GM12878 (cell line): ENCODE results near the gene SIX5. TPM values are rescaled to one million over a fixed set of nuclear protein-coding genes. Genes with fewer than 3 reads are reported as not detected.
A peak's percentile ranks its signal among the peaks of the same experiment; 100 is the strongest.

Source experiments
- ASH2L ChIP-seq: fragments of 300-600, 200-600 bp; sonication (generic); IDR thresholded peaks from 2 replicates; pipeline ENCODE4 v1.6.1; 2017; ENCODE audit warnings: low read depth, mild to moderate bottlenecking, borderline replicate concordance
- BCL11A ChIP-seq: IDR thresholded peaks from 2 replicates; pipeline ENCODE4 v1.6.1; 2011; ENCODE audit warnings: low read depth, low read length
- BHLHE40 ChIP-seq, 2 experiments: fragments of 450-650 bp in 1 of 2; IDR thresholded peaks; 2 replicates each; pipeline ENCODE4 v1.6.1; 2011 to 2017; ENCODE audit warnings: low read depth in 2 of 2, borderline replicate concordance in 1 of 2, improper control_type of control experiment in 1 of 2, low read length in 1 of 2, mild to moderate bottlenecking in 1 of 2
- CBFB ChIP-seq: IDR thresholded peaks from 2 replicates; pipeline ENCODE4 v1.6.1; 2016; ENCODE audit warnings: antibody characterized with exemption, low read depth
- CHD1 ChIP-seq: IDR thresholded peaks from 2 replicates; pipeline ENCODE4 v1.6.1; 2012; ENCODE audit warnings: low read depth, low read length, improper control_type of control experiment
- E2F4 ChIP-seq: IDR thresholded peaks from 2 replicates; pipeline ENCODE4 v1.6.1; 2012; ENCODE audit warnings: low read depth, low read length, improper control_type of control experiment
- FOS ChIP-seq: IDR thresholded peaks from 3 replicates; pipeline ENCODE4 v1.6.1; 2011; ENCODE audit warnings: borderline replicate concordance; ENCODE audit not compliant: insufficient read length; ENCODE audit errors: extremely low read depth
- HDAC2 ChIP-seq: fragments of 200-600 bp; sonication (generic); IDR thresholded peaks from 2 replicates; pipeline ENCODE4 v1.6.1; 2017
- MYC ChIP-seq: IDR thresholded peaks from 2 replicates; pipeline ENCODE4 v1.6.1; 2011; ENCODE audit warnings: mild to moderate bottlenecking, low read length, moderate library complexity, inconsistent platforms; ENCODE audit not compliant: insufficient read depth, insufficient replicate concordance, insufficient read length, severe bottlenecking
- NFYA ChIP-seq: IDR thresholded peaks from 2 replicates; pipeline ENCODE4 v1.6.1; 2011; ENCODE audit warnings: low read depth, mild to moderate bottlenecking, low read length, improper control_type of control experiment, borderline replicate concordance
- PML ChIP-seq: IDR thresholded peaks from 2 replicates; pipeline ENCODE4 v1.6.1; 2012; ENCODE audit warnings: low read length, inconsistent platforms
- PRDM15 ChIP-seq: fragments of 450-650 bp; formaldehyde crosslinking; IDR thresholded peaks from 2 replicates; pipeline ENCODE4 v1.4.0; 2020; ENCODE audit warnings: mild to moderate bottlenecking, moderate library complexity
- RAD21 ChIP-seq: IDR thresholded peaks from 2 replicates; pipeline ENCODE4 v1.6.1; 2011; ENCODE audit warnings: mild to moderate bottlenecking, low read depth, low read length, moderate library complexity; ENCODE audit not compliant: insufficient read depth
- RCOR1 ChIP-seq: conservative IDR thresholded peaks from 2 replicates; pipeline ENCODE4 v1.6.1; 2012; ENCODE audit warnings: low read depth, low read length, improper control_type of control experiment
- RUNX3 ChIP-seq: IDR thresholded peaks from 2 replicates; pipeline ENCODE4 v1.6.1; 2012; ENCODE audit warnings: low read length, inconsistent platforms
- SMC3 ChIP-seq: IDR thresholded peaks from 2 replicates; pipeline ENCODE4 v1.6.1; 2011; ENCODE audit warnings: low read length, improper control_type of control experiment, borderline replicate concordance
- TBL1XR1 ChIP-seq: IDR thresholded peaks from 2 replicates; pipeline ENCODE4 v1.6.1; 2012; ENCODE audit warnings: low read depth, low read length, improper control_type of control experiment
- ZNF207 ChIP-seq: fragments of 450-650 bp; IDR thresholded peaks from 2 replicates; pipeline ENCODE4 v1.6.1; 2014; ENCODE audit warnings: antibody characterized with exemption, mild to moderate bottlenecking, borderline replicate concordance
- ZNF274 ChIP-seq: IDR thresholded peaks from one replicate; pipeline ENCODE4 v1.8.0; 2011; ENCODE audit not compliant: insufficient read length, insufficient read depth
- polyA plus RNA-seq, 11 experiments: library from polyadenylated mRNA; depleted of rRNA in 4 of 11; unstranded in 6 of 11; stranded (reverse) in 5 of 11; fragments of >200 nt; fragmentation: Nextera tagmentation in 4 of 11; fragmentation: Illumina TruSeq in 1 of 11; extraction: Ambion mirVana in 4 of 11; extraction: Trizol in 1 of 11; gene quantifications; 1 replicate in 1 of 11; 2 replicates in 10 of 11; pipeline versions ENCODE4 v1.2.1 to v1.2.3, GENCODE V29; 2011 to 2016; ENCODE audit warnings: inconsistent platforms in 2 of 11, missing spikeins in 2 of 11, low read depth in 1 of 11
- total RNA-seq, 4 experiments: library from RNA; depleted of rRNA in 3 of 4; stranded (reverse); fragments of >200 nt in 3 of 4; fragmentation: Illumina TruSeq in 1 of 4; extraction: Trizol in 1 of 4; gene quantifications; 2 replicates each; pipeline versions ENCODE4 v1.2.1 to v1.2.3, GENCODE V29; 2013 to 2021
- TF ChIP-seq, protein P1 (sequence below): fragments of 150-350 bp; IDR thresholded peaks from 2 replicates; pipeline ENCODE4 v1.6.1; 2014; ENCODE audit warnings: mild to moderate bottlenecking, low read depth, low read length
- TF ChIP-seq, protein P2 (sequence below): IDR thresholded peaks from 2 replicates; pipeline ENCODE4 v1.6.1; 2012; ENCODE audit warnings: mild to moderate bottlenecking, low read depth, low read length

Gene SIX5
- total and polyA plus RNA-seq, 10 of the 15 experiments (the other 5 are each of a cell fraction or from before 2014, with no cell fraction given): 1.9 to 10.5 (median 3.0) TPM; not detected in 2

GRCh38 chr19:45792470-45793177 is 23.6 kb upstream of the SIX5 start, which contains the start of gene DMWD (continued):
- no peak for TF ChIP-seq PRDM15 (CRISPR knock-in tag)
- TF ChIP-seq, protein P1, sequence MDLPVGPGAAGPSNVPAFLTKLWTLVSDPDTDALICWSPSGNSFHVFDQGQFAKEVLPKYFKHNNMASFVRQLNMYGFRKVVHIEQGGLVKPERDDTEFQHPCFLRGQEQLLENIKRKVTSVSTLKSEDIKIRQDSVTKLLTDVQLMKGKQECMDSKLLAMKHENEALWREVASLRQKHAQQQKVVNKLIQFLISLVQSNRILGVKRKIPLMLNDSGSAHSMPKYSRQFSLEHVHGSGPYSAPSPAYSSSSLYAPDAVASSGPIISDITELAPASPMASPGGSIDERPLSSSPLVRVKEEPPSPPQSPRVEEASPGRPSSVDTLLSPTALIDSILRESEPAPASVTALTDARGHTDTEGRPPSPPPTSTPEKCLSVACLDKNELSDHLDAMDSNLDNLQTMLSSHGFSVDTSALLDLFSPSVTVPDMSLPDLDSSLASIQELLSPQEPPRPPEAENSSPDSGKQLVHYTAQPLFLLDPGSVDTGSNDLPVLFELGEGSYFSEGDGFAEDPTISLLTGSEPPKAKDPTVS: no peak
- TF ChIP-seq FOS: no peak
- TF ChIP-seq ZNF207: no peak
- TF ChIP-seq, protein P2, sequence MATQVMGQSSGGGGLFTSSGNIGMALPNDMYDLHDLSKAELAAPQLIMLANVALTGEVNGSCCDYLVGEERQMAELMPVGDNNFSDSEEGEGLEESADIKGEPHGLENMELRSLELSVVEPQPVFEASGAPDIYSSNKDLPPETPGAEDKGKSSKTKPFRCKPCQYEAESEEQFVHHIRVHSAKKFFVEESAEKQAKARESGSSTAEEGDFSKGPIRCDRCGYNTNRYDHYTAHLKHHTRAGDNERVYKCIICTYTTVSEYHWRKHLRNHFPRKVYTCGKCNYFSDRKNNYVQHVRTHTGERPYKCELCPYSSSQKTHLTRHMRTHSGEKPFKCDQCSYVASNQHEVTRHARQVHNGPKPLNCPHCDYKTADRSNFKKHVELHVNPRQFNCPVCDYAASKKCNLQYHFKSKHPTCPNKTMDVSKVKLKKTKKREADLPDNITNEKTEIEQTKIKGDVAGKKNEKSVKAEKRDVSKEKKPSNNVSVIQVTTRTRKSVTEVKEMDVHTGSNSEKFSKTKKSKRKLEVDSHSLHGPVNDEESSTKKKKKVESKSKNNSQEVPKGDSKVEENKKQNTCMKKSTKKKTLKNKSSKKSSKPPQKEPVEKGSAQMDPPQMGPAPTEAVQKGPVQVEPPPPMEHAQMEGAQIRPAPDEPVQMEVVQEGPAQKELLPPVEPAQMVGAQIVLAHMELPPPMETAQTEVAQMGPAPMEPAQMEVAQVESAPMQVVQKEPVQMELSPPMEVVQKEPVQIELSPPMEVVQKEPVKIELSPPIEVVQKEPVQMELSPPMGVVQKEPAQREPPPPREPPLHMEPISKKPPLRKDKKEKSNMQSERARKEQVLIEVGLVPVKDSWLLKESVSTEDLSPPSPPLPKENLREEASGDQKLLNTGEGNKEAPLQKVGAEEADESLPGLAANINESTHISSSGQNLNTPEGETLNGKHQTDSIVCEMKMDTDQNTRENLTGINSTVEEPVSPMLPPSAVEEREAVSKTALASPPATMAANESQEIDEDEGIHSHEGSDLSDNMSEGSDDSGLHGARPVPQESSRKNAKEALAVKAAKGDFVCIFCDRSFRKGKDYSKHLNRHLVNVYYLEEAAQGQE: no peak
- TF ChIP-seq ZNF274: no peak
- TF ChIP-seq RAD21: no peak
- no peak for TF ChIP-seq CHD1
- TF ChIP-seq SMC3: no peak
- peak; percentile 82; the same call in 1 of the 2 replicates for TF ChIP-seq CBFB
- TF ChIP-seq NFYA: no peak
- no peak for TF ChIP-seq RCOR1
- TF ChIP-seq E2F4: no peak
- no peak for TF ChIP-seq HDAC2
- no peak for TF ChIP-seq ASH2L
- no peak for TF ChIP-seq MYC
- TF ChIP-seq BHLHE40 (IDR thresholded peaks at IDR 0.05; ENCODE audit: borderline replicate concordance in 1 of 2, low read depth in 2 of 2, low read length in 1 of 2): peak; percentile 30 to 54; a peak in 2 of 4 replicates
- no peak for TF ChIP-seq TBL1XR1
- TF ChIP-seq BCL11A: no peak
- no peak for TF ChIP-seq PML
- peak; percentile 84 for TF ChIP-seq RUNX3
